ENCODE measurements around the gene FASTKD2.

- TF ChIP-seq CTCF (conservative IDR thresholded peaks at IDR 0.05 in 1 of 2, IDR thresholded peaks at IDR 0.05 in 1 of 2; ENCODE audit: low read depth in 1 of 2, low read length in 2 of 2) (no peak), EZH2 (IDR thresholded peaks at IDR 0.05; ENCODE audit: low read length, missing control alignments) (no peak)
These were observed 15.3 kb downstream of the FASTKD2 start for GRCh38 chr2:206780671-206781070.

All from fibroblast of lung (primary cell).